A549 (cell line): Measurements from ENCODE around the gene BBX. TPM values are rescaled to one million over a fixed set of nuclear protein-coding genes. Genes with fewer than 3 reads are reported as not detected.

ENCODE experiments used
- ATAC-seq, 2 experiments: fragments of 200-7000 bp in 1 of 2; fragments of >200 bp in 1 of 2; cut with Nextera tagmentation in 1 of 2; cut with Tn5 transposase in 1 of 2; 3 replicates each; pipeline versions ENCODE4 v1.8.0 to v1.9.1; 2018 to 2020; ENCODE audit warnings: mild to moderate bottlenecking in 1 of 2, moderate library complexity in 1 of 2
- CTCF ChIA-PET: fragments of 300-600 bp; sonication (Branson Sonifier 250); formaldehyde crosslinking; extraction: SDS; loops from one replicate; lab custom pipeline; 2021; ENCODE audit warnings: antibody characterized with exemption, inconsistent platforms; lab: Yijun Ruan, JAX
- POLR2A ChIA-PET: fragments of 350-600 bp; formaldehyde crosslinking; extraction: SDS; loops from one replicate; lab custom pipeline; 2021; ENCODE audit warnings: antibody characterized with exemption, inconsistent platforms; lab: Yijun Ruan, JAX
- DNase-seq, 2 experiments: peaks; one replicate each; pipeline versions ENCODE4 v3.0.0 to v3.0.0-alpha.2; 2011 to 2016; ENCODE audit warnings: low read depth in 1 of 2, low spot score in 1 of 2
- FAIRE-seq: peaks from 2 replicates; lab custom pipeline; 2011; peaks lifted over from hg19 to GRCh38; lab: Jason Lieb, UNC
- H3K27ac ChIP-seq, 2 experiments: fragments of >200 bp; sonication (Bioruptor Twin); formaldehyde crosslinking; 3 replicates each; pipeline ENCODE4 v1.5.1; 2016 to 2017
- H3K4me1 ChIP-seq: fragments of >200 bp; sonication (Bioruptor Twin); formaldehyde crosslinking; 3 replicates; pipeline ENCODE4 v1.6.1; 2016
- H3K4me2 ChIP-seq: fragments of >200 bp; sonication (Bioruptor Twin); formaldehyde crosslinking; 3 replicates; pipeline ENCODE4 v1.6.1; 2016
- H3K4me3 ChIP-seq: fragments of >200 bp; sonication (Bioruptor Twin); formaldehyde crosslinking; 3 replicates; pipeline ENCODE4 v1.5.1; 2016
- H3K9me3 ChIP-seq: fragments of >200 bp; sonication (Bioruptor Twin); formaldehyde crosslinking; 3 replicates; pipeline ENCODE4 v1.6.1; 2016
- CHD2 ChIP-seq: fragments of 150-350 bp; IDR thresholded peaks from 2 replicates; pipeline ENCODE4 v1.6.1; 2014; ENCODE audit warnings: low read length; ENCODE audit not compliant: partially characterized antibody
- E2F6 ChIP-seq: IDR thresholded peaks from 2 replicates; pipeline ENCODE4 v1.6.1; 2012; ENCODE audit warnings: low read depth, borderline replicate concordance
- EP300 ChIP-seq, 2 experiments: fragments of >200 bp; sonication (Bioruptor Twin); formaldehyde crosslinking; IDR thresholded peaks; 2 replicates in 1 of 2; 3 replicates in 1 of 2; pipeline ENCODE4 v1.6.1; 2016 to 2017
- ESRRA ChIP-seq: fragments of 150-350 bp; IDR thresholded peaks from 2 replicates; pipeline ENCODE4 v1.6.1; 2014; ENCODE audit warnings: mild to moderate bottlenecking, low read length, borderline replicate concordance
- FOSB ChIP-seq: fragments of 250-450 bp; sonication (Bioruptor Pico); IDR thresholded peaks from 2 replicates; pipeline ENCODE4 v1.5.0; 2020; ENCODE audit warnings: mild to moderate bottlenecking, moderate library complexity
- FOSL2 ChIP-seq, 2 experiments: fragments of 450-650 bp in 1 of 2; fragments of >200 bp in 1 of 2; sonication (Bioruptor Twin) in 1 of 2; formaldehyde crosslinking; IDR thresholded peaks; 2 replicates each; pipeline versions ENCODE4 v1.5.0 to v1.6.1; 2016 to 2020; ENCODE audit warnings: mild to moderate bottlenecking in 1 of 2, moderate library complexity in 1 of 2
- FOXS1 ChIP-seq: fragments of 250-450 bp; sonication (Bioruptor Pico); IDR thresholded peaks from 2 replicates; pipeline ENCODE4 v1.5.0; 2020; ENCODE audit warnings: mild to moderate bottlenecking, moderate library complexity
- HMGXB4 ChIP-seq: fragments of 250-450 bp; sonication (Bioruptor Pico); IDR thresholded peaks from 2 replicates; pipeline ENCODE4 v1.5.0; 2021; ENCODE audit warnings: mild to moderate bottlenecking, moderate library complexity, borderline replicate concordance
- HOXB5 ChIP-seq: fragments of 250-450 bp; sonication (Bioruptor Pico); IDR thresholded peaks from 2 replicates; pipeline ENCODE4 v1.5.0; 2020; ENCODE audit warnings: mild to moderate bottlenecking, moderate library complexity
- JUN ChIP-seq, 2 experiments: fragments of >200 bp; sonication (Bioruptor Twin); formaldehyde crosslinking; IDR thresholded peaks; 2 replicates in 1 of 2; 3 replicates in 1 of 2; pipeline ENCODE4 v1.6.1; 2016 to 2017
- MAFK ChIP-seq: fragments of 450-650 bp; IDR thresholded peaks from 2 replicates; pipeline ENCODE4 v1.6.1; 2014; ENCODE audit not compliant: partially characterized antibody
- NFE2L2 ChIP-seq: fragments of 150-350 bp; conservative IDR thresholded peaks from 2 replicates; pipeline ENCODE4 v1.6.1; 2014; ENCODE audit warnings: low read length
- NR3C1 ChIP-seq: fragments of >200 bp; sonication (Bioruptor Twin); formaldehyde crosslinking; IDR thresholded peaks from 3 replicates; pipeline ENCODE4 v1.6.1; 2017
- RARB ChIP-seq: fragments of 250-450 bp; sonication (Bioruptor Pico); IDR thresholded peaks from 2 replicates; pipeline ENCODE4 v1.8.0; 2021; ENCODE audit warnings: mild to moderate bottlenecking, moderate library complexity
- RCOR1 ChIP-seq: fragments of 150-350 bp; IDR thresholded peaks from 2 replicates; pipeline ENCODE4 v1.6.1; 2014; ENCODE audit warnings: antibody characterized with exemption, low read length, low read depth
- RFX5 ChIP-seq: fragments of 450-650 bp; IDR thresholded peaks from 2 replicates; pipeline ENCODE4 v1.7.1; 2014; ENCODE audit warnings: antibody characterized with exemption, mild to moderate bottlenecking, moderate library complexity
- RNF2 ChIP-seq: fragments of 200-600 bp; sonication (generic); IDR thresholded peaks from 2 replicates; pipeline ENCODE4 v1.6.1; 2016; ENCODE audit warnings: low read depth, mild to moderate bottlenecking, antibody characterized with exemption, moderate library complexity, borderline replicate concordance
- SMC3 ChIP-seq: fragments of >200 bp; sonication (Bioruptor Twin); formaldehyde crosslinking; IDR thresholded peaks from 3 replicates; pipeline ENCODE4 v1.6.1; 2018; ENCODE audit warnings: inconsistent platforms
- SREBF2 ChIP-seq: fragments of 450-650 bp; IDR thresholded peaks from 2 replicates; pipeline ENCODE4 v1.6.1; 2014; ENCODE audit warnings: mild to moderate bottlenecking, moderate library complexity
- TFCP2L1 ChIP-seq: fragments of 250-450 bp; sonication (Bioruptor Pico); IDR thresholded peaks from 2 replicates; pipeline ENCODE4 v1.5.0; 2021; ENCODE audit warnings: mild to moderate bottlenecking
- TP53 ChIP-seq: fragments of 250-450 bp; sonication (Bioruptor Pico); IDR thresholded peaks from 2 replicates; pipeline ENCODE4 v1.5.0; 2021; ENCODE audit warnings: mild to moderate bottlenecking, moderate library complexity
- ZFP36 ChIP-seq: fragments of 450-650 bp; IDR thresholded peaks from 2 replicates; pipeline ENCODE4 v1.6.1; 2014; ENCODE audit warnings: borderline replicate concordance; ENCODE audit not compliant: partially characterized antibody
- WGBS: methylation state at CpG from one replicate; pipeline ENCODE4 v1.1.6; 2017; ENCODE audit errors: missing lambda C conversion rate; 5-methylcytosine and 5-hydroxymethylcytosine counted together
- polyA plus RNA-seq, 4 experiments: library from polyadenylated mRNA; depleted of rRNA in 3 of 4; stranded (reverse); fragments of >200 nt; fragmentation: RNase III in 1 of 4; extraction: RNeasy Plus Mini Kit Qiagen cat#74134 plus additional on column Dnase treatment in 1 of 4; gene quantifications; 2 replicates in 3 of 4; 3 replicates in 1 of 4; pipeline ENCODE4 v1.2.3, GENCODE V29; 2011 to 2017
- TF ChIP-seq, protein P1 (sequence below): IDR thresholded peaks from 2 replicates; pipeline ENCODE4 v1.6.1; 2012
- TF ChIP-seq, protein P2 (sequence below): fragments of >200 bp; sonication (Bioruptor Twin); formaldehyde crosslinking; IDR thresholded peaks from 2 replicates; pipeline ENCODE4 v1.6.1; 2016

BBX gene
- polyA plus RNA-seq, 2 of the 4 experiments (the other 2 are of a cell fraction), result 16.7 to 62.8 TPM

DNA sequence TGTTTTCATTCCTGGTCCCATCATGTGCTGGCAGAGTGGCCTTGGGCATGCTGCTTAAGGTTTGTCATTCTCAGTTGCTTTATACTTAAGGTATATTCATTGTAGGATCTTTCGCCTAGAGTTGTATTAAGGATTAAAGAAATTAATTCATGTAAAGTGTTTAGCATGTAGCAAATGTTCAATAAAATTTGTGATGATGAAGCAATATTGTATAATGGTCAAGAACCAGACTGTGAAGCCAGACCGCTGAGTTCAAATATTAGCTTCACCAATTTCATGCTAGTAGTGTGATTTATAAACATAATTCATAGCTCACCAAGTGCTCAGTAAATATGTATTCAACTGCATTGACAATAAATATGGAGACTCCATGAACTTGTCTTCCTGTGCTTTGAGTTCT is 178.5 kb downstream of the BBX start:
- ATAC-seq (no peak), DNase-seq (no peak)
- H3K27ac ChIP-seq, result no peak overlapping the region
- no peaks in the 10 kb centered on the region for H3K4me1 ChIP-seq
- ChIA-PET POLR2A (no interaction called here), CTCF (no interaction called here)
- no peak overlapping the region for H3K4me3 ChIP-seq
- TF ChIP-seq HOXB5 (CRISPR knock-in tag), result no peak
- no peak for TF ChIP-seq NFE2L2
- TF ChIP-seq MAFK, result peak; percentile 76
- no peak for TF ChIP-seq CHD2
- TF ChIP-seq, all 56 proteins: peak for 1
- no peak for FAIRE-seq
- no peaks in the 10 kb centered on the region for H3K9me3 ChIP-seq
- 90% methylated on average over 2 of the region's 2 CpGs for WGBS
- H3K4me2 ChIP-seq, result no peak overlapping the region

- DNase-seq (no peak), ATAC-seq (no peak), FAIRE-seq (no peak)
- Histone ChIP-seq H3K4me2 (no peak overlapping the region), H3K4me1 (no peaks in the 10 kb centered on the region), H3K4me3 (no peak overlapping the region), H3K9me3 (no peaks in the 10 kb centered on the region), H3K27ac (no peak overlapping the region)
- CTCF ChIA-PET, result interaction anchor here (2.0 kb wide), 1 partner anchor 14 kb away, joined by 10 read pairs; no protein-coding TSS in a partner anchor
- WGBS, result 61% methylated on average over 1 of the region's 1 CpG
- no peak for TF ChIP-seq RARB (CRISPR knock-in tag)
- TF ChIP-seq JUN (IDR thresholded peaks at IDR 0.05), result no peak
- no peak for TF ChIP-seq FOSB (CRISPR knock-in tag)
- TF ChIP-seq RFX5, result no peak
- TF ChIP-seq SMC3, result no peak
- no peak for TF ChIP-seq FOSL2 (IDR thresholded peaks at IDR 0.05)
- TF ChIP-seq FOSL2 (CRISPR knock-in tag; IDR thresholded peaks at IDR 0.05), result no peak
- no peak for TF ChIP-seq E2F6
- no peak for TF ChIP-seq SREBF2
- TF ChIP-seq, protein P1, sequence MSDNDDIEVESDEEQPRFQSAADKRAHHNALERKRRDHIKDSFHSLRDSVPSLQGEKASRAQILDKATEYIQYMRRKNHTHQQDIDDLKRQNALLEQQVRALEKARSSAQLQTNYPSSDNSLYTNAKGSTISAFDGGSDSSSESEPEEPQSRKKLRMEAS, result no peak
- TF ChIP-seq FOXS1, result no peak
- no peak for TF ChIP-seq TP53 (CRISPR knock-in tag)
- no peak for TF ChIP-seq RNF2
- TF ChIP-seq CHD2, result no peak
- no peak for TF ChIP-seq ESRRA
- TF ChIP-seq, protein P2, sequence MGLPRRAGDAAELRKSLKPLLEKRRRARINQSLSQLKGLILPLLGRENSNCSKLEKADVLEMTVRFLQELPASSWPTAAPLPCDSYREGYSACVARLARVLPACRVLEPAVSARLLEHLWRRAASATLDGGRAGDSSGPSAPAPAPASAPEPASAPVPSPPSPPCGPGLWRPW, result no peak
- no peak for TF ChIP-seq HMGXB4 (CRISPR knock-in tag)
- POLR2A ChIA-PET, result no interaction called here
Observed at GRCh38 chr3:107704477-107704876, 181.7 kb downstream of the BBX start.

- FAIRE-seq, result peak; percentile 49
- Histone ChIP-seq H3K27ac (no peak overlapping the region), H3K9me3 (no peaks in the 10 kb centered on the region), H3K4me2 (no peak overlapping the region), H3K4me3 (no peak overlapping the region), H3K4me1 (no peaks in the 10 kb centered on the region)
- ChIA-PET POLR2A (no interaction called here), CTCF (no interaction called here)
- TF ChIP-seq RFX5, result no peak
- TF ChIP-seq NR3C1, result no peak
- TF ChIP-seq RNF2, result no peak
- no peak for TF ChIP-seq EP300 (IDR thresholded peaks at IDR 0.05)
- no peak for TF ChIP-seq SMC3
- TF ChIP-seq ZFP36, result no peak
- TF ChIP-seq TFCP2L1 (CRISPR knock-in tag), result no peak
- TF ChIP-seq RCOR1, result no peak
- WGBS, result 73% methylated on average over 5 of the region's 5 CpGs
- no peak for ATAC-seq
- no peak for DNase-seq
Observed at GRCh38 chr3:107705046-107705445, 182.3 kb downstream of the BBX start.
